SK-N-SH treated with all-trans-retinoic acid at 6 μM for 48 hours (cell line): ENCODE results near the gene GCLC.

Experiments used
- BACH2 ChIP-seq: fragments of 250-450 bp; sonication (Bioruptor Pico); IDR thresholded peaks from 2 replicates; pipeline ENCODE4 v1.9.0; 2021; ENCODE audit warnings: mild to moderate bottlenecking, borderline replicate concordance
- GLIS3 ChIP-seq: fragments of 250-450 bp; sonication (Bioruptor Pico); IDR thresholded peaks from 2 replicates; pipeline ENCODE4 v1.5.0; 2020; ENCODE audit warnings: mild to moderate bottlenecking, moderate library complexity
- PATZ1 ChIP-seq: fragments of 250-450 bp; sonication (Bioruptor Pico); IDR thresholded peaks from 2 replicates; pipeline ENCODE4 v1.8.0; 2020; ENCODE audit warnings: mild to moderate bottlenecking, moderate library complexity, borderline replicate concordance
- SNAI2 ChIP-seq: fragments of 250-450 bp; sonication (Bioruptor Pico); IDR thresholded peaks from 2 replicates; pipeline ENCODE4 v1.5.0; 2020; ENCODE audit warnings: mild to moderate bottlenecking, moderate library complexity
- TOX ChIP-seq: fragments of 250-450 bp; sonication (Bioruptor Pico); IDR thresholded peaks from 2 replicates; pipeline ENCODE4 v1.8.0; 2021; ENCODE audit warnings: mild to moderate bottlenecking, moderate library complexity, borderline replicate concordance
- ZFP3 ChIP-seq: fragments of 250-450 bp; sonication (Bioruptor Pico); IDR thresholded peaks from 2 replicates; pipeline ENCODE4 v1.5.0; 2020; ENCODE audit warnings: mild to moderate bottlenecking, moderate library complexity

- no peak for TF ChIP-seq ZFP3 (CRISPR knock-in tag)
- no peak for TF ChIP-seq PATZ1
- TF ChIP-seq BACH2 (CRISPR knock-in tag): no peak
- no peak for TF ChIP-seq SNAI2 (CRISPR knock-in tag)
- no peak for TF ChIP-seq TOX
- no peak for TF ChIP-seq GLIS3
Observed at GRCh38 chr6:53479871-53480270, 65.0 kb downstream of the GCLC start.
